HS-27A (cell line): ENCODE measurements around the gene BCAS1.

Experiments used
- DNase-seq: peaks from one replicate; pipeline ENCODE4 v3.0.0-alpha.2; 2012; ENCODE audit warnings: low read depth, missing footprints

The BCAS1 gene

DNA sequence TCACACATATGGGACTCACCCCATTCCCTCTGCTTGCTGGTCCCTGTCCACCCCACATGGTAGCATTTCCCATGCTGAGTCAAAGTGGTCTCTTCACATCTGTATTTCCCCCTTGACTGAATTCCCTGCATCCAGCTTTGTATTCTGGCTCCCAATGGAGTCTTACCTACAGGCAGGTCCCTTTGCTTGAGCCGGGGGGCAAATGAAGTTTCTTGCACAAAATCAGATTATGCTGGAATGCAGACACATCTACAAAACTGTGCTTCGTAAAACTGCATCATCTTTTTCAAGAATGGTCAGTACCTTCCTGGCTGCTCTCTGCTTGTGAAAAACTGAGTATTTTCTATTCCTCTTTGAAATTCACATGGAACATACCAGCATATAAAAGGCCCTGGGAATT is 32.1 kb upstream of the BCAS1 start:
- no peak for DNase-seq

DNA sequence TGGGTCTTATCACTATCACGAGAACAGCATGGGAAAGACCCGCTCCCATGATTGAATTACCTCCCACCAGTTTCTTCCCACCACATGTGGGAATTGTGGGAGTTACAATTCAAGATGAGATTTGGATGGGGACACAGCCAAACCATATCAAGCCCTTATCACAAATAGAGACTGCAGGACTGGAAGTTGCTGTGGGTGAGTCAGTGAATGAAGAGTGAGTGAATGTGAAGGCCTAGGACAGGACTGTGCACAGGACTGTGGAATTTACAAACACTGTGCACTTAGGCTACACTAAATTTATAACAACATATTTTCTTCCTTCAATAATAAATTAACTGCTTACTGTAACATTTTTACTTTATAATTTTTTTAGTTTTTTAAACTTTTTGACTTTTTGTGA is 30.2 kb upstream of the BCAS1 start:
- DNase-seq: no peak

DNA sequence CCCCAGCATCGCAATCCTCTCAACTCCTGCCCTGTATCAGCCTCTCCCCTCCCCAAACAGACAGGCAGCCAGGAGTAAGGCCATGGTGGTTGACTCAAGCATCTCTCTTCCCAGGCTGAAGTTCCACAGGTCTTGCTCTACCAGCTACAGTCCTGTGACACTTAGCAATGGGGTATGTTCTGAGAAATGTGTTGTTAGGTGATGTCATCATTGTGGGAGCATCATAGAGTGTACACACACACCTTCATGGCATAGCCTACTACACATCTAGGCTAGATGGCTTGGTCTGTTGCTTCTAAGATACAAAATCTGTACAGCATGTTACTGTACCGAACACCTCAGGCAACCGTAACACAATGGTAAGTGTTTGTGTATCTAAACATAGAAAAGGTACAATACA is 29.5 kb upstream of the BCAS1 start:
- DNase-seq: no peak

DNA sequence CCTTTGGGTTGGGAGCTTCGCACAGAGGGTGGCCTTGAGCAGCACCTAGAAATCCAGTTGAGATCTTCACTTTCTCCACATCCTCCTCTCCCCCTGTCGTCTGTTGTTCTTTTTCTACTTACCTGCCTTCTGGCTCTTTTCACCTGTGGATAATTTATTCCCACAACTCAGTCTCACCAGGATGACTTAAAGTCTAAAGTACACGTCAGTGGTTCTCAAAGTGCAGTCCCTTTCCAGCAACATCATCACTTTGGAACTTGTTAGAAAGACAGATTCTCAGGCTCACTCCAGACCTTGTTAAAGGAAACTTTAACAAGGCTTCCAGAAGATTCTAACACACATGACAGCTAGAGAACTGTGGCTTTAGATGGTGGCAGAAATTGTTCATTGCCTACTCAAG is 27.7 kb upstream of the BCAS1 start:
- DNase-seq: no peak

DNA sequence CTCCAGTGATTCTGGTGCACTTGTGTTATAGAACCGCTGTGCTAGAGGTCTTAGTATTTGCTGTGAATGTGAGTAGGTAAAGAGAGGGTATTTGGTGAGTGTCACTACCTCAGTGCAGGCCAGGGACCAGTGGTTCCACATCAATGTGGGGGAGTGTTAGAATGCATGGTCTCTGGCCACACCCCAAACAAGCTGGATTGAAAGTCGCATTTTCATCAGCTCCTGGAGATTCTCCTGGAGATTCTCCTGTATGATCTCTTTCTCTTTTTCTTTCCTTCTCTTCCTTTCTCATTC is 26.8 kb upstream of the BCAS1 start:
- DNase-seq: no peak

DNA sequence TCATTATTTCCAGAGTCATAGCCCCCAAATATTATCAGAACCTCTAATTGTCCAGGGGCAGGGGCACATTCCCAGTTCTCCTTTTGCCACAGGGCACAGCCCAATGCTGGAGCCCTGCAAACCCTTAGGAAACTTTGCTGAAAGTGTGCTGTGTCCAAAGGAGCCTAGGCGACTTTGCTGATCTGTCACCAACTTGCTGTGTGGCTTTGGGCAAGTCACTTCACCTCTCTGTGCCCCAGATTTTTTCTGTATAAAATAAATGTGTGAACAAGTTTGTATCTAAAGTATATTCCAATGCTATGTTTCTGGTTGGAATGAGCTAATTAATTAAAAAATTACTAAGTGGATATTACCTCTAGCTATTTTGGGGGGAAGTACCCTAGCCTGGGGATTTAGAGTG is 25.4 kb upstream of the BCAS1 start:
- no peak for DNase-seq

DNA sequence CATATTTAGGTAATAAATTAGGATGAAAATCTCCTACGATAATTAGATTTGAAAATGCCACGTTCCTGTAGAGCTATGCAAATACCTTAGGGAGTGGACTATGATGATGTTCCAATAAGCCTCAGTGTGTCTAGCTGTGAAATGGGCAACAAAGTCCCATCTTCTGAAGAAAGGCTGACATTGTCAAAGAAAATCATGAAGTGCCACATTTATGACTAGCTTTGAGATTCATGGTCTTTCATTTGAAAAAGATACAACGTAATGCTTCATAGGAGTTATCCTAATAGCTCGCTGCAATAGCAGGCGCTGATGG is 23.8 kb upstream of the BCAS1 start:
- DNase-seq: no peak

DNA sequence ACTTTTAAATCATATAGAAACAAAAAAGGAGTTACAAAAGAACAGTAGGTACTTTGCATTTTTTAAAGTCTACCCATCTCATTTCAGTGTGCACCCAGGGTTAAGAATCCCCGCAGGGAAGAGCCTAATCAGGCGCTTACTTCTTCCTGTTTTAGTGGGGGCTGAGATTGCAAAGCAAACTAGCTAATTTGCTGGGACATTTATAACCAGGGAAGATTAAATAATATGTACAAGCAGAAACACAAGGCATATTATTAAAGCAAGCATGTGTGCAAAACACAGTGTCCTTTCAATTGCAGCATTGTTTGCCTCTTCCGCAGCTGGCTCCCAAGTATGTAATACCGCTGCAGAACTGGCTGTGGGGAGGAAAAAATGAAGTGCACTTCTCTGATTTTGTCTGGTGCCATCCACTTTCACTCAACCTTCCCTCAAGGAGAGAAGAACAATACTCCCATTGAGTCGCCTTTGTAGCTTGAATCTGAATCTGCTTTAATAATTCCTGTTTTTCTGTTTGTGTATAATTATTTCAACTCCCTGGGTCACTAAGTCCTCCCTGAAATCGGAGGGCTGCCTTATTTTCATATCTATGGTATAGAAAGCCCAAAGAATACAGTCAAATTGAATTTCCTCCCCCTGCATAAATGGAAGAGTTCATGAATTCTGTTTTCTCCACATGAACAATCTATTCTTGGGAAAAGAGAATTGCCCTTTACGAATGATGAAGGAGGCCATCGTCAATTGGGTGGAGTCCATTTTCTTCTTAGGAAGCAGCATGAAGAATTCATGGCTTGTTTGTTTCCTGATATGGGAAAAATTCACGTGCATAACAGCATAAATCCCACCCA is 23.3 kb upstream of the BCAS1 start:
- DNase-seq: no peak

DNA sequence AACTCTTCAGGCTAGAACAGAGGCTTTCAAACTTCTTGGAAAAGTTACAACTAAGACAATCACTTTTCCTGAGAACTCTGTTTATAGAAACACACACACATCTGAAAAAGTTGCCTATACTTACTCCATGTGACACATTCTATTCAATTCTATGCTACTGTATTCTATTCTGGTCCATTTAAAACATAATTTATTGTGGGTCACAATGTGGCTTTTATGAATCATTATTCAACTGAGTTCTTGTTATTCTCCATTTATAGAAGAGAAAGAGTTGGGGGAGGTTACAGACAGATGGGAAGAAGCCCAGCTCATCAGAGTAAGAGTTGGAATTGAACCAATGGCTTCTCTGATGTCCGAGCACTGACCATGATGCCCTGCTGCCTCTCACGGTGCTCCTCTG is 21.6 kb upstream of the BCAS1 start:
- DNase-seq: no peak

DNA sequence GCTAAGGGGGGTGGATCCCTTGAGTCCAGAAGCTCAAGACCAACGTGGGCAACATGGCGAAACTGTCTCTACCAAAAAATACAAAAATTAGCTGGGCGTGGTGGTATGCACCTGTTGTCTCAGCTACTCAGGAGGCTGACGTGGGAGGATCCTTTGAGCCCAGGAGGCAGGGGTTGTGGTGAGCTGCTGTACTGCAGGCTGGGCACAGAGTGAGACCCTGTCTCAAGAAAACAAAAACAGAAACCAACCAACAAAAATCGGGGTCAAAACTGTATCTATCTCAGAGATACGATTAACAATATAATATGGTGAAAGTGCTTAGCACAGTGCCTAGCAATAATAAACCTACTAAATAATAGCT is 20.7 kb upstream of the BCAS1 start:
- no peak for DNase-seq

DNA sequence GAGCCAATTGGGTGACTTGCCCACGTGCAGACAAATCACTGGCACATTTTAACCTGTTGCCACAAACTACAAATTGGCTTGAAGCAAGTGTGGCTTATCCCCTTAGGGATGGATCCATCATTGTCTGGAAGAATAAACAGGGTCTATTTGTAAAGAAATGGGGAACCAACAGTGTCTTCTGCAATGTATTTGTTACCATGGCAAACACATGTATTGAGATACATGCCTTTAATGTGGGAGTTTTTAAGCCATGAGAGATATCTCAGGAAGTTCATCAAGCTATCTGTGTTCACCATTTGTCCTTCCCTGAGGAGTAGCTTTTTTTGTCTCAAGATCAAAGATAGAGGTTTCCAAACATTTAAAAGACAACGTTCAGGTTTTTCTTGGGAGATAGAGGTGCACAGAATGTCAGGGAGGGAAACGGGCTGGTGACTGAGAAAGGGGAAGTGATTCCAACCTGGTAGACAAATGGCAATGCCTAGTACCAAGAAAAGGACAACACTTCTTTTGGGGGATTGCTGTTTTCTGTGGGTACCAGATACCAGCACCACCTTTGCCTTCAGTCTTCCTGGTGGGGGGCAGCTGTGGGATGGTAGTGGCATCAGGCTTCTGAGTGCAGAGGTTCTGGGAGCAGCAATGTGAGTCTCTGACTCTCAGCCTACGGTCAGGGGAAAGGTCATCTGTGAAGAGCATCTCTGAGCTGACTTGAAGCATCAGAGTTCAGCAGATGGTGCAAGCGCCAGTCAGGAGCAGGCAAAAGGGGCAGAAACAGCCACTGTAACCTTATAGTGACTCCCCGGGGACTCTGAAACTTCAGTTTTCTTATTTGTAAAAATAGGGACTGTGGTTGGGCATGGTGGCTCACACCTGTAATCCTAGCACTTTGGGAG is 20.1 kb upstream of the BCAS1 start:
- no peak for DNase-seq

DNA sequence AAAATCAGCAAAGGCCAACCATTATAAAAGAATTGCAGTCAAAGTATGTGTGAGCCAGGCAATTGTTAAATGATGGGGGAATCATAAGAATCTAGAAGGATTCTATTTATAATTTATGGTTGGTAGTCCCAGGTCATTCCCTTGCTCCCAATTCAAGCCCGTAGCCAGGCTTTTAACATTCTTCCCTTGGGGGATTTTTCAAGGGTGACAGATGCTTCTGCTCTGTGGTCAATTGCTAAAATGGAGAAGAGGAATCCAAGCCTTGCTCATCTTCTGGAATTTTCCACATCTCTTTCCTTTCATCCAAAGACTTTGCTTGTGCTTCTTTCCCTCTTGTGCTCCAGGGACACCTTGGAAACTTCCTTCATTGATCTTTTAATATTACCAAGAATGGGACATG is 18.0 kb upstream of the BCAS1 start:
- no peak for DNase-seq

DNA sequence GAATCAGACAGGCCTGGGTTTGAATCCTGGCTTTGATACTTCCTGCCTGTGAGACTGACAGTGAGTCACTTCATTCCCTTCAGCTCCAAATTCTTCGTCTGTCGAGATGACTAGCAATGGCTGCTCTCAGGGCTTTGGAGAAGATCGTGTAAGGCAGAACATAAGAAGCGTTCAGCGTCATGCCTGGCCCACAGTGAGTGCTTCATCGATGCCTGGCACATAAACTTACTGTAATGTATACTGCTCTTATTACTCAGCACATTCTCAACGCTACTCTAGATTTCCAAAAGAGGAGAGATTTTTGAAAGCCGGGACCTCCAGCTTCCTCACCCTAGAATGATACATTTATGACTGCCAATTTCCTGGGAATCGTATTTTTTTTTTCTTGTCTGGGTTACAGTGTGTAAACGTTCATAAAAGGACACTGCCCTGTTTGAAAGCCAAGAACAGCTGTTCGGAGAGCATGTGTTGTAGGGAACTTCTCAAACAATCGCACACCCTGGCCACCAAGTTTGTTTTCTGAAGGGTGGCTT is 16.2 kb upstream of the BCAS1 start:
- no peak for DNase-seq

DNA sequence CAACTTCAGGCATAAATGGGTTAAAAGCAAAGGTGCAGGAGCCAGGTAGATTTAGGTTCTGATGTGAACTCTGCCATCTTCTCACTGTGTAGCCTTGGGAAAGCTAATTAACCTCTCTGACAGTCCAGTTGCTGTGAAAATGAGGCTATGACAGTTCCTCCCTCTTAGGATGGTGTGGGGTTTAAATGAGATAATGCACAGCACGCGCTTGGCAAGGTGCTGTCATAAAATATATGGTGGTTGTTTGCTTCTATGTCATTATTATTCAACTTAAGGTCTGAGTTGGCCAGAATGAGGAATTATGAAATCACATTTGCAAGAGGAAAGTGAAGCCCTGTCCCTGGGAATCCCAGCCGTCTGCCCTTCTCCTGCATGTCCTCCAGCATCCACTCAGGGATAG is 15.5 kb upstream of the BCAS1 start:
- DNase-seq: no peak

DNA sequence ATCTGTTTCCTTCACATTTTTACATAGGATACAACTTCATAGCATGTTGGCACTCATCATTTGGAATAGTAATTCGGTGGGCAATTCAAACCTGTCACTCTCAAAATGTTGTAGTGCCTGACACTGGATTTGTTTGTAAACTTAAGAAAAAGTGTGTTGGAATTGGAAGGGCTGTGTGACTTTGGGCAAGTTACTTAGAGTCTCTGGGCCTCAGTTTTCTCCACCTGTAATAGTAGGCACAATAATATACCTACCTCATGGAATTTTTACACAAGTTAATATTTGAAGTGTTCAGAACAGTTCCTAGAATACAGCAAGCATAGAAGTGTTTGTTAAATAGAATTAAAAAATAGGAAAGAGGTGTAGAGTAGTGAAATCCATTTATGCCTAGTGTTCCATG is 15.0 kb upstream of the BCAS1 start:
- DNase-seq: no peak

DNA sequence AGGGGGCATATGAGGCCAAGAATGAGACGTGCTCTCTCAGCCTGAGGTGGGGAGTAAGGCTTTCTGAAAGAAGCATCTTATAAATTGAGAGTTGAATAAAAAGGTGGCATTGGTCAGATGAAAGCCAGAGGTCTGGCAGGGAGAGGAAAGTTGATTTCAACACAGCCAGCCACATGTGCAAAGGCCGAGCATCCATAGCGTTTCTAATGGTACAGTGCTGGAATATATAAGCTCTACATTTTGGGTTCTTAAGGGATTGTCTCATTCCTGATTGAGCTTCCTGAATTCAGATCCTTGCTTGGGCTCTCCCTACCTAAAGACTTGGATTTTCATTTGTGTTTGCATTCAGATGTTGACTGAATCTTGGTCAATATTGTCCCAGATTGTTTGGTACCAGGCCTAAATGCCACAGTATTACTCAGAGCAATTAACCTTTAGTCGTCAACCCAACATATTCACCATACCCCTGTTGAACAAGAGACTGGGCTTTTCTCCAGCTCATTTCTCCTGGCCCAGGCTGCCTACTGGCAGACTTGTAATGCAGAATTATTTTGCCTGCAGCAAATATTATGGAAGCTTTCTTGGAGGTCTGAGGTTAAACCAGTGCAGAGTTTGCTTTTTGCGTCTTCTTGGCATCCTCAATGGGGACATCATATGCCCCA is 14.5 kb upstream of the BCAS1 start:
- no peak for DNase-seq

DNA sequence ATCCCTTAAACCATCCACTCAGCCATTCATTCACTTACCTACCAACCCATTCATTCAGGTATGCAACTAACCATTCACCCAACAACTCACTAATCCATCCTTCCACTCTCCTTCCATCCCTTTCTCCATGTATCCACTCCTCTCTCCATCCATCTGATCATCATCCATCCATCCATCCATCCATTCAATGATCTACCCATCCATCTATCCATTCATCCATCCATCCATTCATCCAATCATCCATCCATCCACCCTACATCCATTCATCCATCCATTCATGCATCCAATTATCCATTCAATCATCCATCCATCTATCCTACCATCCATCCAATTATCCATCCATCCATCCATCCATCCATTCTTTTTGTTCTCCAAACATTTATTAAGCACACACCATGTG is 13.8 kb upstream of the BCAS1 start:
- DNase-seq: no peak

DNA sequence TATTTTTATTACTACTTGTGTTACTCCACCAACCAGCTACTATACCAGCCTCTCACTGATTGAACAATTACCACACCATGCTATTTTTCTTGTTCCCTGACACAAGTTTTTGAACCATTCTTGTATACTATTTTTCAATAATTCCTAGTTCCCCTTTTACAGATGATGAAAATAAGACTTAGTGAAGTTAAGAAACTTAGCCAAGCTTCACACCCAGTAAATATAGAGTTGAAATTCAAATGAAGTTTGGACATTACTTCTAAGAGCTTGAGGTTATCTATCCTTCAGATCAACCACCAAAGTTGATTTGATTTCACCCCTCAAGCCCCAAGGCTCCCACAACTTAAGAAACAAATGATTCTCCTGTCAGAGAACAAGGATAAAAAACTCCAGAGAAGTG is 13.1 kb upstream of the BCAS1 start:
- DNase-seq: no peak

DNA sequence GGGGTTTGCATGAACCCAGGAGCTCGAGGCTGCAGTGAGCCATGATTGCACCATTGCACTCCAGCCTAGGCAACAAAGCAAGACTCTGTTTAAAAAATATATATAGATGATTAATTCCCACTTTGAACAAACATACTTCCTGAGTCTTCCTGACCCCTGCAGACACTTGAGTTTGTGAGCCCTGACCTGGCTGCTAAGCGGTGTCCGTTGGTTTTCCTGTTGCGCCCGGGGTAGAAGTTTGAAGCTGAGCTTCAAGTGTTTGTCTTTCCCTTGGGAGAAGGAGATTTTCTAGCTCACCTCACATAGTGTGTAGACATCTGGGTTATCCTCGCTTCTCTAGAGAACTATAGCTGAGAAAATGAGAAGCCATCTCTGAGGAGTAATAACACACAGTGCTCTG is 11.7 kb upstream of the BCAS1 start:
- no peak for DNase-seq

DNA sequence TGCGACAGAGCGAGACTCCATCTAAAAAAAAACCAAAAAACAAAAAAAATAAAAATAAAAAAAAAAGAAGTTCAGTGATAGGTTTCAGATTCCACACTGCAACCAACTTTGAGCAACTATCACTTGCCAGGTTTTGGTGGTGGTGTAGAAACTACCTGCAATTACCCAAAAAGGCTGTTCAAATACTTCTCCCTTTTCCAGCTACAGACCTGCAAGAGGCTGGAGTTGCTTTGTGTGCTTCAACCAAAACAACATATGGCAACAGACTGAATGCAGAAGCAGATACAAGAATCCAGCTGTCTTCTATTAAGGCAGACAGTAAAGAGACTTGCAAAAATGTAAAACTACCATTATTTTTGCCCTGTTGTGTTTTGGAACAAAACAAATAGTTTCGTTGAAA is 9.3 kb upstream of the BCAS1 start:
- no peak for DNase-seq

DNA sequence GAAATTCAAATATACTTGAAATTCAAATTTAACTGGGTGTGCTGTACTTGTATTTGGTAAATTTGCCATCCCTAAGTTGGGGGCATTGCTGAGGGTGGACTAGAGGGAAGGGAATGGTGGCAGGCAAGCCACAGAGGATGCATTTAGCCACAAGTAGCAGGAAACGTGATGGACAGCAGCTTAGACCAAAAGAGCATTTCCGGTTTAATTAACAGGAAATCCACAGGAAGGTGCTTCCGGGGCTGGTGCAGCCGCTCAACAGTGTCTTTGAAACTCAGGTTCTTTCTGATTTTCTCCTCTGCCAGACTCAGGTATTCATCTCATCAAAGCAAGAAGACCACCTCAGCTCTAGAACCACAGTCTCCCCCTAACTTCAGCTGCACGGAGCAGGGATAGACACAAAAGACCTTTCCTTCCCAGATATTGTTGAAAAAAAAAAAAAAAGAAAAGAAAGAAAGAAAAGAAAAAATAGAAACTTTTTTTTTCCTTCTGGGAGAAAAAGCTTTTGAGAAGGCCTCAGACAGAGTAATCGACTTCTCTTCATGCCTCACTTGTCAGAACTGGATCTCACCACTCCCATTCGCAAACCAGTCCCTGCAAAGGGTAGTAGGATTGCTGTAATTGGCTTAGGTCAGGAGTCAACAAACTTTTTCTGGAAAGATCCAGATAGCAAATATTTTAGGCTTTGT is 8.0 kb upstream of the BCAS1 start:
- DNase-seq: no peak

DNA sequence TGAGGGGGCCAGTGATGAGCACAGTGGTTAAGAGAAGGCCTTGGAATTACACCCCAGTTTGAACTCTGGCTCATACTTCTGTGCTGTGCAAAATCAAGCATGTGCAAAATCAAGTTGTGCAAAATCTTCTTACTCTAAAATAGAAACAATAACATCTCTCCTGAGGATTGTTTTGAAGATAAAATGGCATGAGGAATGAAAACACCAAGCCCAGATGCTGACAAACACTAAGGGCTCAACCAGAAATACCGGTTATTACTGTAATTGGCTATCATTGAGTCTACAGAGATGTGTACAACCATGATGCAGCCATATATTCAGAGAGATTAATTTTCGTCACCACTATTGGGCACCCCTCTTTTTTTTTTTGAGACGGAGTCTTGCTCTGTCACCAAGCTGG is 5.9 kb upstream of the BCAS1 start:
- DNase-seq: no peak

DNA sequence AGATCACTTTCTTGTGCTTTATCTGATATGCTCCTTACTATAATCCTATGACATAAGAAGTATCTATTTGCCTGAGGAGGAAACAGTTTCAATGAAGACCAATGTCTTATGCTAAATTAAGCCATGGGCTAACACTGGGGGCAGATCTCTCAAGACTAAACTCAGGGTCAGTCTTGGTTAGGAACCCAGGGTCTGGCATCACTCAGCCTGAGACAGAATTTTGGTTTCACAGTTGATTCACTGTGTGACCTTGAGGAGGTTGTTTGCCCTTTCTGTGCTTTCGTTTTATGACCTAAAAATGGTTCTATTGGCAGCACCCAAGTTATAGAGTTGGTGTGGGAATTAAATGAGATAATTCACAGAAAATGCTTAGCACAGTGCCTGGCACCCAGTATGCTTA is 4.9 kb upstream of the BCAS1 start:
- DNase-seq: no peak
